Large intestine (tissue), 3 donors: Measurements from ENCODE around the gene PRDX2. TPM values are rescaled to one million over a fixed set of nuclear protein-coding genes. Genes with fewer than 3 reads are reported as not detected.
A peak's percentile ranks its signal among the peaks of the same experiment; 100 is the strongest.
"Not testable (repeated sequence)": the region's sequence is repeated elsewhere in the genome, so short reads cannot be mapped to it uniquely, and the experiment has no call there.

Source experiments
- DNase-seq, 2 donors: peaks; one replicate each; pipeline versions ENCODE4 v3.0.0 to v3.0.0-alpha.2; 2013
- H3K27ac ChIP-seq: one replicate; pipeline ENCODE4 v1.5.1; 2013; ENCODE audit warnings: low read length
- H3K27me3 ChIP-seq: 2 replicates; pipeline ENCODE4 v1.6.1; 2013; ENCODE audit warnings: low read length; ENCODE audit not compliant: control insufficient read depth, insufficient read depth
- H3K36me3 ChIP-seq: 2 replicates; pipeline ENCODE4 v1.6.1; 2013; ENCODE audit warnings: low read length; ENCODE audit not compliant: control insufficient read depth, insufficient read depth
- H3K4me1 ChIP-seq: one replicate; pipeline ENCODE4 v1.6.1; 2013; ENCODE audit warnings: low read length; ENCODE audit not compliant: control insufficient read depth, insufficient read depth
- H3K4me3 ChIP-seq: one replicate; pipeline ENCODE4 v1.5.1; 2013; ENCODE audit warnings: low read length
- H3K9me3 ChIP-seq: one replicate; pipeline ENCODE4 v1.6.1; 2013; ENCODE audit warnings: mild to moderate bottlenecking, low read depth, low read length, moderate library complexity; ENCODE audit not compliant: control insufficient read depth
- WGBS: methylation state at CpG from one replicate; pipeline ENCODE4 v1.1.5; 2013; ENCODE audit warnings: low lambda C conversion rate; ENCODE audit not compliant: insufficient coverage; 5-methylcytosine and 5-hydroxymethylcytosine counted together
- polyA plus RNA-seq: library from polyadenylated mRNA; unstranded; fragments of 120-200 nt; gene quantifications from one replicate; pipeline ENCODE4 v1.2.1, GENCODE V29; 2013

Gene PRDX2
- polyA plus RNA-seq, 1 donor: 271 TPM

DNA sequence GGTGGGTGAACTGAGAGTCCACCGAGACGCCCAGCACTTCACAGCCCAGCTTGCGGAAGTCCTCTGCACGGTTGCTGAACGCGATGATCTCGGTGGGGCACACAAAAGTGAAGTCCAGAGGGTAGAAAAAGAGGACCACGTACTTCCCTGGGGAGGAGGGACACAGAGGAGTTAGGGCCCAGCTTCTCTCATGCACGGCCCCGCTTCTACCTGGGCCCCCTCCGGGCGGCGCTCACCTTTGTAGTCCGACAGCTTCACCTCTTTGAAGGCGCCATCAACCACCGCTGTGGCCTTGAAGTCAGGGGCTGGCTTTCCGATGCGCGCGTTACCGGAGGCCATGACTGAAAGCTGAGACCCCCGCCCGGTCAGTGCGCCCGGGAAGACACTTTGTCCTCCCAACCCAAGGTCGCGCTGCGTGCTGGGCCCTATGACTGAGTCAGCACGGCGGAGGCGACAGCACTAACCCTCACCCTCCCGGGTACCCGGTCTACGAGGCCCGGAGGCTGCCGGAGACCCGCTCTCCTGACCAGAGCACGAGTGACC is 606 bp downstream of the PRDX2 start:
- no CpG with 5 or more reads among the region's 38 CpGs for WGBS

DNA sequence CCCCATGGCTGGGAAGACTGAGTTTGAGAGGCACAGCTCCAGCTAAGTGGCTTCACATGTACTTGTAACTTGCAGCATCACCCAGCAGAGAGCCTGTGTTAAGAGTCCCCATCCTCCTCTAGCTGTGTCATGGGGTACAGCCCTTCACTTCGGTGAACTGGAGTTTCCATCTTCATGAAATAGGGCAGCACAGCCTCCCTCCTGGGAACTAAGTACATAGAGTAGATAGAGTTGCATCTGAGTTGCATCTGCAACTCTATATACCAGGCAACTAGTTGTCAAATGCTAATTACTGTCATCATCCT is 1.2 kb downstream of the PRDX2 start:
- peaks cover 37% of the 10 kb centered on the region for H3K4me1 ChIP-seq
- no peaks in the 10 kb centered on the region for H3K27me3 ChIP-seq
- peaks cover 24% of the 10 kb centered on the region for H3K36me3 ChIP-seq
- no peak for DNase-seq
- H3K27ac ChIP-seq: no peak overlapping the region
- no CpG with 5 or more reads among the region's 1 CpG for WGBS
- peaks cover 7% of the 10 kb centered on the region for H3K9me3 ChIP-seq
- H3K4me3 ChIP-seq: peak overlapping the region; percentile 100

More for the DNA sequence above, 606 bp downstream of the PRDX2 start:
- H3K4me1 ChIP-seq: peaks cover 32% of the 10 kb centered on the region
- peaks cover 7% of the 10 kb centered on the region for H3K9me3 ChIP-seq
- peak in 1 of 2 donors; percentile 56 for DNase-seq
- H3K27ac ChIP-seq: peak overlapping the region; percentile 84
- peak overlapping the region; percentile 100 for H3K4me3 ChIP-seq
- H3K27me3 ChIP-seq: no peaks in the 10 kb centered on the region
- H3K36me3 ChIP-seq: peaks cover 24% of the 10 kb centered on the region

DNA sequence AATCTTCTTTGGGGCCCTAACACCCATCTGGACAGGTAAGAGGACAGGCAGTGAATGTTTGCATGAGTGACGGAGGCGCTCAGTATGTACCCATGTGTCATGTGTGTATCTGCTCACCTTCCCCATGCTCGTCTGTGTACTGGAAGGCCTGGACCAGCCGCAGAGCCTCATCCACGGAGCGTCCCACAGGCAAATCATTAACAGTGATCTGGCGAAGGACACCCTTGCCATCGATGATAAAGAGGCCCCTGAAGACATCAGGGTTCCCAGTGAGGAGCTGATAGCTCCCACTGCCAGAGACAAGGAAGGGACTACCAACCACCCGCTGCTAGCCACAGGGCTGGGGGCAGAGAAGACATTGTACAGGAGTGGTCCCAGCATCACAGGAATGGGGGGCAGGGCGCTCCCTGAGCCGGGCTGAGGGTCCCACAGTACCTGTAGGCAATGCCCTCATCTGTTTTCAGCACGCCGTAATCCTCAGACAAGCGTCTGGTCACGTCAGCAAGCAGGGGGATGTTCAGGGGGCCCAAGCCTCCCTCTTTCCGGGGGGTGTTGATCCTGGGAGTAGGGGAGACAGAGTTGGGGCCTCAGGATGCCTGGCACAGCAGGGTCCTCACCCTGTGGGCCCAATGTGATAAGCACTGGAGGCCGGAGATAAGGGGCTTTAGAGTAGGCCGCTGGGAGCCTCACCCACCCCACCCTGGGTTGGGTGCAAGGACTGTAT is 1.7 kb downstream of the PRDX2 start:
- Histone ChIP-seq H3K27me3 (no peaks in the 10 kb centered on the region), H3K36me3 (peaks cover 24% of the 10 kb centered on the region), H3K4me1 (peaks cover 40% of the 10 kb centered on the region), H3K9me3 (peaks cover 7% of the 10 kb centered on the region), H3K27ac (no peak overlapping the region), H3K4me3 (peak overlapping the region; percentile 100)
- no CpG with 5 or more reads among the region's 18 CpGs for WGBS
- peak in 1 of 2 donors; percentile 41 for DNase-seq

DNA sequence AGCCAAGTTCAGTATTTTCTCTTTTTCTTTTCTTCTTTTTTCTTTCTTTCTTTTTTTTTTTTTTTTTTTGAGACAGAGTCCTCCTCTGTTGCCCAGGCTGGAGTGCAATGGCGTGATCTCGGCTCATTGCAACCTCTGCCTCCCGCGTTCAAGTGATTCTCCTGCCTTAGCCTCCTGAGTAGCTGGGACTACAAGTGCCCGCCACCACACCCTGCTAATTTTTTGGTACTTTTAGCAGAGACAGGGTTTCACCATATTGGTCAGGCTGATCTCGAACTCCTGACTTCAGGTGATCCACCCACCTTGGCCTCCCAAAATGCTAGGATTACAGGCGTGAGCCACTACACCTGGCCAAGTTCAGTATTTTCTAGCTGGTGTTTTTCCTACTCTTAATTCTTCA is 4.0 kb downstream of the PRDX2 start:
- H3K27ac ChIP-seq, H3K9me3 ChIP-seq, H3K27me3 ChIP-seq, DNase-seq, H3K4me3 ChIP-seq: not testable (repeated sequence)
- Histone ChIP-seq H3K36me3 (peaks cover 24% of the 10 kb centered on the region), H3K4me1 (peaks cover 49% of the 10 kb centered on the region)
- WGBS: 100% methylated on average over 1 of the region's 7 CpGs

DNA sequence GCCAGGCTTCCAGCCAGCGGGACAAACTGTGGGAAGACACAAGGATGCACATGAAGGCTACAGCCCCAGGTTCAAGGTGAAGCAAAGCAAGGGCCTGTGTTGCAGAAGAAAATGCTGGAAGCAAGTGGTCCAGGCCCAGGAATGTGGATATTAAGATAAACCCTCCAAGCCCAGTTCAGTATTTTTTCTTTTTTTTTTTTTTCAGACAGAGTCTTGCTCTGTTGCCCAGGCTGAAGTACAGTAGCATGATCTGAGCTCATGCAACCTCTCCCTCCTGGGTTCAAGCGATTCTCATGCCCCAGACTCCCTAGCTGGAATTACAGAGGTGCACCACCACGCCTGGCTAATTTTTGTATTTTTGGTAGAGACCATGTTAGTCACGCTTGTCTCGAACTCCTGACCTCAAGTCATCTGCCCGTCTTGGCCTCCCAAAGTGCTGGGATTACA is 4.4 kb downstream of the PRDX2 start:
- Histone ChIP-seq H3K4me3 (no peak overlapping the region), H3K9me3 (peaks cover 4% of the 10 kb centered on the region), H3K27ac (no peak overlapping the region), H3K4me1 (peaks cover 45% of the 10 kb centered on the region), H3K27me3 (no peaks in the 10 kb centered on the region), H3K36me3 (peaks cover 24% of the 10 kb centered on the region)
- DNase-seq: no peak
- no CpG with 5 or more reads among the region's 6 CpGs for WGBS

DNA sequence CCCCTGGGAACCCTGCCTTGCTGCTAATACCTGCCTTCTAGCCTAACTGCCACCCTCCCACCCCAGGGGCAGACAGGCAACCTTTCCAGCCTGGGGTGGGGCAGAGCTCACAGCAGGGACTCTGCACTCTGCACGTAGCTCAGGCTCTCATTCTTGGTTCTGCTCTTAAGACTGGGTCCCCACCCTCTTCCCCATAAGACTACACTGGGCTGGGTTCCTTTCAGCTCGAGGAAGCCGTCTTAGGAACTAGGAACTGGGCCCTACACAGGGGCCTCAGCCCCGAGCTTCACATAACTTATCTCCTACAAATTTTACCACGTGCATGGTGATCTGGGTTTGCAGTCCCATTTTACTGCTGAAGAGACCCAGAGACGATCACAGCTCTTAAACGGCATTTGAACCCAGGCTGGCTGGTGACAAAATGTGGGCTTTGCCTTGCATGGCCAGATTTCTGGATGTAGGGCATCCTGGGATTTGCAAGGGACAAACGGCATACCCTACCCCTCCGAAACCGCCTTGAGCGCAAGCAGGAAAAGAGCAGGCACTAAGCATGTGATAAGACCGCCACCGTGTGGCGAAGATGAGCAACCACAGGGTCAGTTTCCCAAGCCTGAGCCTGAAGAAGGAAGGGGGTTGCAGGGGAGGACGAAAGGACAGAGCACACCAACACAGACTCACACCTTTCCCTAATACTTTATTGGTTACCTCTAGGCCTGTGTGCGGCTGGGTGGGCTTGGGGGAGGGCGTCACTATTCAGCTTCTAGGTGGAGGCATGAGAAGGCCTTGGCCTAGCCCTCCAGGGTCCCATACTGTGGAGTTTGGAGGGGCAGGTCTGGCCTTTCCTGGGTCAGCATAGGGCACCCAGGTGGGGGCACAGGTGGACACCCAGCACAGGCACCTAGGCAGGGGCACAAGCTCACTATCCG is 5.2 kb downstream of the PRDX2 start:
- no peaks in the 10 kb centered on the region for H3K27me3 ChIP-seq
- peak overlapping the region; percentile 32 for H3K4me3 ChIP-seq
- peaks cover 42% of the 10 kb centered on the region for H3K4me1 ChIP-seq
- H3K36me3 ChIP-seq: peaks cover 24% of the 10 kb centered on the region
- H3K9me3 ChIP-seq: peaks cover 2% of the 10 kb centered on the region
- WGBS: no CpG with 5 or more reads among the region's 18 CpGs
- DNase-seq: peak; percentile 96 to 98
- H3K27ac ChIP-seq: peak overlapping the region; percentile 96

DNA sequence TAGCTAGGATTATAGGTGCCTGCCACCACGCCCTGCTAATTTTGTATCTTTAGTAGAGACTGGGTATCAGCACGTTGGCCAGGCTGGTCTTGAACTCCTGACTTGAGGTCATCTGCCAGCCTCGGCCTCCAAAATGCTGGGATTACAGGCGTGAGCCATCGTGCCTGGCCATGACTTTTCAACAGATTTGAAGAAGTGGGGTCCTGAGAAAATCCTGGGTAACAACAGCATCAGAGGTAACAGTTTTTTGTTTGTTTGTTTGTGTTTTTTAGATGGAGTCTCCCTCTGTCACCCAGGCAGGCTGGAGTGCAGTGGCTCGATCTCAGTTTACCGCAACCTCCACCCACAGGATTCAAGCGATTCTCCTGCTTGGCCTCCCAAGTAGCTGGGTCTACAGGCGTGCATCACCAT is 6.6 kb downstream of the PRDX2 start:
- DNase-seq: no peak
- Histone ChIP-seq H3K9me3 (no peaks in the 10 kb centered on the region), H3K27me3 (no peaks in the 10 kb centered on the region), H3K4me3 (no peak overlapping the region), H3K36me3 (peaks cover 19% of the 10 kb centered on the region), H3K27ac (peak overlapping the region; percentile 99), H3K4me1 (peaks cover 42% of the 10 kb centered on the region)
- no CpG with 5 or more reads among the region's 9 CpGs for WGBS

DNA sequence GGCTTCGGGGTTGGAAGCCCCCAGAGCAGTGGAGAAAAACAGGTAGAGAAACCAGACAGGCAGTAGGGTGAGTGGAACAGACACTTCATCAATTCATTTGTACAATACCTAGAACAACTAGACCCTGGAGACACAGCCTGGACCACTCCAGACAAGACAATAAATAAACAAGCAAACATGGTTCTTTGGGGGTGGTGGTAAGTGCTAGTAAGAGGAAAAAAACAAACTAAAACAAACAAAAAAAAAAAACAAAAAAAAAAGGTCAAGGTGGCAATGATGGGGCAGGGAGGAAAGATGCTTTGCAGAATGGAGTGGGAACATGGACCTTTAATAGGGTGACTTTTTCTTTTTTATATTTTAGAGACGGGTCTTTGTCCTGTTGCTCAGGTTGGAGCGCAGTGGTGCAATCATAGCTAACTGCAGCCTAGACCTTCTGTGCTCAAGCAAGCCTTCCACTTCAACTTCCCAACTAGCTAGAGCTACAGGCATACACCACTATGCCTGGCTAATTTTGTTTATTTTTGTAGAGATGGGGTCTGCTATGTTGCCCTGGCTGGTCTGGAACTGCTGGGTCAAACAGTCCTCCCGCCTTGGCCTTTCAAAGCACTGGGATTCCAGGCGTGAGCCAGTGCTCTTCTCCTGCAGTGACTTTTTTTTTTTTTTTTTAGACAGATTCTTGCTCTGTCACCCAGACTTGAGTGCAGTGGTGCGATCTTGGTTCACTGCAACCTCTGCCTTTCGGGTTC is 7.2 kb downstream of the PRDX2 start:
- peaks cover 36% of the 10 kb centered on the region for H3K4me1 ChIP-seq
- peak in 1 of 2 donors; percentile 42 for DNase-seq
- WGBS: no CpG with 5 or more reads among the region's 7 CpGs

DNA sequence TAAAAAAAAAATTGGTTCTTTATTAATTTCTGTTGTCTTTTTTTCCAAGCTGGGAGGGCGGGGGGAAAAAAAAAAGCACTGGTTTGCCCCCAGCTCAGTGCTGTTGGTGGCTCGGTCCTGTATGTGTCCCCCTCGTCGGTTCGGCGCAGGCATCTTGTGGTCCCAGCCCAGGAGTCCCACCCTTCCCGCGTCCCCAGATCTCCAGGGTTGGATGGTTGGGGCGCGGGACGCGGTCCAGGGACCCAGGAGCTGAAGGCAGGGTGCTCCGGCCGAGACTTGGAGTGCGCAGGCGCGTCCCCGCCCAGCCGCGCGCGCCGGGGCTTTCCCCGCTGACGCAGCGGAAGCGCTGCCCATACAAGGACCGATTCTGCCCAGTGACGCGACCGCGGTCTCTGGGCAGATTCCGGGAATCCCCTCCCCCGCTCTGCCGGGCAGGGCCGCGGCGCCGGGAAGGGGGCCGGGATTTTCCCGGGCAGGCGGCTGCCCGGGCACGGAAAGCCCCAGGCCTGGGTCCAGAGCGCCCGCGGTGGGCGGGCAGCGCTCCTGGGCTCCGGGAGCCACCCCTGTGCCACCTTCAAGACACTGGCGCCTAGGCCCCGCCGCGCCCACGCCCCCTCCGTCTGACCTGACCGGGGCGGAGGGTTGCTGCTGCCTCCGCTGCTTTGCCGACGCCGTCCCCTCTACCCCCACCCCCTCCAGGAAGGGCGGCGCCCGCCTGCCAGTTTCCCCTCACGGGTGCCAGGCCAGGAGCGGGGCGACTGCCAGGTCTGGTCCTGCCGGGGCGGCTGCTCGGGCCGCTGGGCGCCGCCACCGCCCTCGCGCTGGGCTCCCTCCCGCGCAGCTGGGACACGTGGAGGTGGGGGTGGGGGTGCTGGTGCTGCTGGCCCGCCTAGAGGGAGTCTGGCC is 8.1 kb downstream of the PRDX2 start:
- H3K36me3 ChIP-seq: peaks cover 6% of the 10 kb centered on the region
- H3K4me3 ChIP-seq: peak overlapping the region; percentile 94
- H3K27ac ChIP-seq: peak overlapping the region; percentile 99
- H3K27me3 ChIP-seq: no peaks in the 10 kb centered on the region
- WGBS: no CpG with 5 or more reads among the region's 81 CpGs
- H3K4me1 ChIP-seq: peaks cover 43% of the 10 kb centered on the region
- peak; percentile 98 for DNase-seq
- no peaks in the 10 kb centered on the region for H3K9me3 ChIP-seq

More for the DNA sequence above, 7.2 kb downstream of the PRDX2 start:
- Histone ChIP-seq H3K27ac (peak overlapping the region; percentile 99), H3K4me3 (peak overlapping the region; percentile 94), H3K36me3 (peaks cover 13% of the 10 kb centered on the region), H3K9me3 (no peaks in the 10 kb centered on the region), H3K27me3 (no peaks in the 10 kb centered on the region)
